Coronary artery (tissue), 2 donors: Measurements from ENCODE around the gene OTX2.

ENCODE experiments used
- DNase-seq: peaks from one replicate; pipeline ENCODE4 v3.0.0-alpha.2; 2017; ENCODE audit warnings: low spot score
- H3K27ac ChIP-seq, 2 donors: fragments of 200-600 bp; sonication (generic); one replicate each; pipeline ENCODE4 v1.5.1; 2016 to 2019
- H3K4me3 ChIP-seq: fragments of 200-600 bp; sonication (generic); 2 replicates; pipeline ENCODE4 v1.5.1; 2016; ENCODE audit warnings: mild to moderate bottlenecking, moderate library complexity
- CTCF ChIP-seq: fragments of 200-600 bp; sonication (generic); IDR thresholded peaks from one replicate; pipeline ENCODE4 v1.5.1; 2019; ENCODE audit warnings: antibody characterized with exemption

Gene OTX2

DNA sequence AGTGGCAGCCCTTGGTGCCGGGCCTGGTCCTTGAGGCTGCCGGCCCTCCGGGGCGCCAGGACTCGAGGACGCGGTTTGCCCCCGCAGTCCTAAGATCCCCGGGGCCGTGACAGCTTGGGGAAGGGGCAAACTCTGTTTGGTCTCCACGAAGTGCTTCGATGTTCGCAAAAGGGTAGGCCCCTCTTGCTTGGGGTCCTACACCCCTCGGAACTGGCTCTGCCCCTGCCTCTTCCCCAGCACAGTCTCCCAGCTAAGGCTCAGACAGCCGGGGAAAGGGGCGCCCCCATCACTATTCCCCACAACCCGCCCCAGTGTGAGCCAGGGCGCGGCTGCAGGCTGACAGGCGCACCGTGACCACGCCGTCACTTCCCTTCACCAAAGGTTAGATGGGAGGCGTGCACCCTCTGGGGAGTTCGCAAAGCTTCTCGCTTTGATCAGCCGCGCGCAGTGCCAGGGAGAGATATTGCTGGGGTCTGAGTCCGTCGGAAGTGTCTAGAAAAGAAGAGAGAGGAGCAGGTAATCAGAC is 7.2 kb upstream of the OTX2 start:
- TF ChIP-seq CTCF: no peak
- no peak for DNase-seq
- Histone ChIP-seq H3K4me3 (no peak overlapping the region), H3K27ac (no peak overlapping the region)

DNA sequence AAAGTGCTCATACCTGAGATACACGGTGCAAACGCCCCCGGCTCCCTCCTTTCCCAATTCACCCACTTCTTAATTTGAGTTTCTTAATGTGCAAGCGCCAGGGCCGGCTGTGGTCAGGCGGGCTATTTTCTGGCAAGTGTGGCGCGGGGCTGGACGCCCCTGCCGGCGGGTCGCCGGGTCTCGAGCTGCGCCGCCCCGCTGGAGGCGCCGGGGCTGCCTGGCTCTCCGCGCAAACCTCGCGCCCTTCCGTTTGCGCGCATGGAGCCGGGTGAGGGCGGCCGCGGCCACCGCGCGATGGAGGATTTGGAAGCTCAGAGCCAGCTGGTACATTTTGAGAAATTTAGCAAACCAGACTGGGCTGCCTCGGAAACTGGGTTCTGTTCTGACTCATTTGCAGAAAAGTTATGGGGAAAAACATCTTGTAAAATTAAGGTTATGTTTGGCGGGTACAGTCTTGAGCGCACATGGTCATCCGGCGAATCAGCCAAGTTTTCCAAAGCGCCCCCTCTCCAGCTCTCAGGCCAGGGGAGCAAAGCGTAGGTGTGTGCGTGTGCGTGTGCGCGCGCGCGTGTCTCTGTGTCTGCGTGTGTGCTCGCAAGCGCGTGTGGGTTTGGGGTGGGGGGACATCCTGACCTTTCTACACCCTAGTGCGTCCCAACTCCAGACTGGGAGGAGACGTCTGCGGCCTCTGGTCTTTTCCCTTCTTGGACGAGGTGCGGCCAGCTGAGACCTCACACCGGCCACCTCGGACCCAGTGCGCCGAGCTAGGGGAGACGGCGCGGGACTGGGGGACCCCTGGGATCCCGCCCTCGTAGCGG is 6.5 kb upstream of the OTX2 start:
- Histone ChIP-seq H3K4me3 (no peak overlapping the region), H3K27ac (no peak overlapping the region)
- DNase-seq: no peak
- no peak for TF ChIP-seq CTCF

GRCh38 chr14:56815745-56816144 is 5.5 kb upstream of the OTX2 start:
- no peak overlapping the region for H3K4me3 ChIP-seq
- H3K27ac ChIP-seq: no peak overlapping the region
- TF ChIP-seq CTCF: no peak
- no peak for DNase-seq

DNA sequence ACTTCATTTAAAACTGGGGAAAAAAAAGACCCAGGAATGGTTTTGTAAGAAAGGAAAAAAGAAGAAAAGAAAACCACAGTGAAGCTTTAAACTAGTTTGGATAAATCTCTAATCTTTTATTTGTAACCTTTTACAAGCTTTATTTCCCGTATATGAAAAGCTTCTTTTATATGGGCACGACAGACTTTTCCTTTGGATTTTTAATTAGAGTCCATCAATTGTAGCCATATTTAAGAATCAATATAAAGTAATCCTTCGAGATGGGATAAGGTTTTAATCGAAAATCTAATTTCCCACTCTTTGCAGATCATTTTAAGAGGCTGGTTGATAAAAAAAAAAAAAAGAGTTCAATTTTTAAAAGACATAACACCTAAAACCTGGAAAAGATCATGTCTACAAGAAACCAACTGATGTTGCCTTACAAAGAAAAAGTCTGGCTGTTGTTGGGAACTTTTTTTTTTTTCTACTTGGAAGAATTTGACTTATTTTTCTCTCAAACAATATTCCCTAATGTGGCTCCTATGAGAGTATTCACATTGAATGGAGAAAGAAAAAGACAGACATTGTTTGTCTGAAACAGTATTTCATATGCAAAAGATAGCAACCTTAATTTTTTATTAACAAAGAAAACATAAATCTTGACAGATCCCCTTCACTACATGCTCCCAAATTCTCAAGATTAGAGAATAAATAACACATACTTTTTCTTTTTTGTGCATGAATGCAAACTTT is 4.9 kb upstream of the OTX2 start:
- DNase-seq: no peak
- H3K4me3 ChIP-seq: no peak overlapping the region
- TF ChIP-seq CTCF: no peak
- H3K27ac ChIP-seq: no peak overlapping the region

DNA sequence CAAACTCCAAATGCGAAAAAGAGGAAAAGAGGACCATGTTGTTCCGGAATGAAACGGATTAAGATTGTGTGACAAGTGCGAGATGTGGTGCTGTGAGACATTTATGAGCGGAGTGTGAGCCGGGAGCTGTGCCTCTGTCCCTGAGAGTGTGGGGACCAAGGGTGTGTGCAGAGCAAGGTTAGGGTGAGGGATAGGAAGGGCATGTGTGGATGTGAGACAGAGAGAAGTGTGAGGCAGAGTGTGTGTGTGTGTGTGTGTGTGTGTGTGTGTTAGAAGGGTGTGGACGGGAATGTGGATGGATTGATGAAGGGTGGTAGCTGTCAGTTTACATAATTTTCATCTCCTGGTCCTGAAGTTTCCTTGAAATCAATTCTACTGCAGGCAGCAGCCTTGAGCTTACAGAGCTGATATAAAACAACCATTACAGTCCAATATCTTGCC is 4.3 kb upstream of the OTX2 start:
- Histone ChIP-seq H3K4me3 (no peak overlapping the region), H3K27ac (no peak overlapping the region)
- no peak for DNase-seq
- TF ChIP-seq CTCF: no peak

DNA sequence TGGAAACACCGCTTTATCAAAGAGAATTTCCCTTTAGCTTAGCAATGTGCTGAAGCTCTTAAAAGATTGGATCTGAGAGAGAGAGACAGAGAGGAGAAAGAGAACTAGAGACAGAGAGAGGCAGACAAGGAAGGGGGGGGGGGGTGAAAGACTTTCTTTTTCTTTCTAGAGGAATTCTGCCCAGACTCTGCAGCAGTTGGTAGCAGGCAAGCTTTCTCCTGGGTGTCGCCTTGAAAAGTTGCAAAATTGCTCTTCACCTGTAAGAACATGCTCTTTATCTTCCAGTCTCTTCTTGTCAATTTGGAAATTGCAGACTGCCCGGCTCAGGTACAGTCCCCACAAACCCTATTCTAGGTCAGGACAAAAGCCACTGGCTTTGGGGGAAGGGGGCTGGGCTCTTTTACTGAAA is 2.9 kb upstream of the OTX2 start:
- DNase-seq: no peak
- Histone ChIP-seq H3K4me3 (no peak overlapping the region), H3K27ac (no peak overlapping the region)
- TF ChIP-seq CTCF: no peak
